ENCODE results near the gene LTB.

Gene LTB

GRCh38 chr6:31580807-31581433, 1.3 kb downstream of the LTB start:
- no peaks in the 10 kb centered on the region for H3K36me3 ChIP-seq (ENCODE audit: control insufficient read depth, insufficient read depth, low read length)
- peak overlapping the region; percentile 70 for H3K4me3 ChIP-seq (ENCODE audit: extremely low read depth, insufficient read depth, low read length, poor library complexity, severe bottlenecking)
- H3K27ac ChIP-seq (ENCODE audit: low read depth, low read length, severe bottlenecking), result no peak overlapping the region
- 1% methylated on average over 50 to 56 of the region's 62 CpGs for WGBS, 2 experiments (ENCODE audit: insufficient coverage in 2 of 2)
- H3K4me1 ChIP-seq (ENCODE audit: control insufficient read depth, insufficient read depth, low read length, poor library complexity, severe bottlenecking), result peaks cover 15% of the 10 kb centered on the region
- H3K9me3 ChIP-seq (ENCODE audit: control insufficient read depth, low read length), result no peaks in the 10 kb centered on the region

GRCh38 chr6:31580438-31580740, 1.8 kb downstream of the LTB start:
- Histone ChIP-seq H3K27ac (ENCODE audit: low read depth, low read length, severe bottlenecking) (no peak overlapping the region), H3K4me1 (ENCODE audit: control insufficient read depth, insufficient read depth, low read length, poor library complexity, severe bottlenecking) (peaks cover 14% of the 10 kb centered on the region), H3K4me3 (ENCODE audit: extremely low read depth, insufficient read depth, low read length, poor library complexity, severe bottlenecking) (peak overlapping the region; percentile 70), H3K36me3 (ENCODE audit: control insufficient read depth, insufficient read depth, low read length) (no peaks in the 10 kb centered on the region), H3K9me3 (ENCODE audit: control insufficient read depth, low read length) (no peaks in the 10 kb centered on the region)
- WGBS, 2 experiments (ENCODE audit: insufficient coverage in 2 of 2), result 76 to 96% methylated on average over 8 to 11 of the region's 11 CpGs

GRCh38 chr6:31579546-31580437, 2.4 kb downstream of the LTB start:
- H3K27ac ChIP-seq (ENCODE audit: low read depth, low read length, severe bottlenecking), result no peak overlapping the region
- no peaks in the 10 kb centered on the region for H3K9me3 ChIP-seq (ENCODE audit: control insufficient read depth, low read length)
- H3K36me3 ChIP-seq (ENCODE audit: control insufficient read depth, insufficient read depth, low read length), result no peaks in the 10 kb centered on the region
- WGBS, 2 experiments (ENCODE audit: insufficient coverage in 2 of 2), result 84 to 100% methylated on average over 4 of the region's 8 CpGs
- H3K4me3 ChIP-seq (ENCODE audit: extremely low read depth, insufficient read depth, low read length, poor library complexity, severe bottlenecking), result no peak overlapping the region
- H3K4me1 ChIP-seq (ENCODE audit: control insufficient read depth, insufficient read depth, low read length, poor library complexity, severe bottlenecking), result peaks cover 14% of the 10 kb centered on the region

- Histone ChIP-seq H3K9me3 (ENCODE audit: control insufficient read depth, low read length) (no peaks in the 10 kb centered on the region), H3K4me3 (ENCODE audit: extremely low read depth, insufficient read depth, low read length, poor library complexity, severe bottlenecking) (no peak overlapping the region), H3K27ac (ENCODE audit: low read depth, low read length, severe bottlenecking) (no peak overlapping the region), H3K4me1 (ENCODE audit: control insufficient read depth, insufficient read depth, low read length, poor library complexity, severe bottlenecking) (peaks cover 14% of the 10 kb centered on the region), H3K36me3 (ENCODE audit: control insufficient read depth, insufficient read depth, low read length) (no peaks in the 10 kb centered on the region)
- 95 to 96% methylated on average over 3 of the region's 3 CpGs for WGBS, 2 experiments (ENCODE audit: insufficient coverage in 2 of 2)
Measured at GRCh38 chr6:31579119-31579505, 3.1 kb downstream of the LTB start.

GRCh38 chr6:31578184-31579118, 3.8 kb downstream of the LTB start:
- H3K27ac ChIP-seq (ENCODE audit: low read depth, low read length, severe bottlenecking), result no peak overlapping the region
- no peaks in the 10 kb centered on the region for H3K36me3 ChIP-seq (ENCODE audit: control insufficient read depth, insufficient read depth, low read length)
- peaks cover 15% of the 10 kb centered on the region for H3K4me1 ChIP-seq (ENCODE audit: control insufficient read depth, insufficient read depth, low read length, poor library complexity, severe bottlenecking)
- no peak overlapping the region for H3K4me3 ChIP-seq (ENCODE audit: extremely low read depth, insufficient read depth, low read length, poor library complexity, severe bottlenecking)
- 88 to 91% methylated on average over 9 to 11 of the region's 12 CpGs for WGBS, 2 experiments (ENCODE audit: insufficient coverage in 2 of 2)
- H3K9me3 ChIP-seq (ENCODE audit: control insufficient read depth, low read length), result no peaks in the 10 kb centered on the region

GRCh38 chr6:31577579-31577966, 4.7 kb downstream of the LTB start:
- H3K9me3 ChIP-seq (ENCODE audit: control insufficient read depth, low read length), result no peaks in the 10 kb centered on the region
- WGBS, 2 experiments (ENCODE audit: insufficient coverage in 2 of 2), result 96 to 100% methylated on average over 2 of the region's 3 CpGs
- no peak overlapping the region for H3K4me3 ChIP-seq (ENCODE audit: extremely low read depth, insufficient read depth, low read length, poor library complexity, severe bottlenecking)
- H3K27ac ChIP-seq (ENCODE audit: low read depth, low read length, severe bottlenecking), result no peak overlapping the region
- H3K36me3 ChIP-seq (ENCODE audit: control insufficient read depth, insufficient read depth, low read length), result no peaks in the 10 kb centered on the region
- peaks cover 16% of the 10 kb centered on the region for H3K4me1 ChIP-seq (ENCODE audit: control insufficient read depth, insufficient read depth, low read length, poor library complexity, severe bottlenecking)

- no peaks in the 10 kb centered on the region for H3K9me3 ChIP-seq (ENCODE audit: control insufficient read depth, low read length)
- H3K4me3 ChIP-seq (ENCODE audit: extremely low read depth, insufficient read depth, low read length, poor library complexity, severe bottlenecking), result no peak overlapping the region
- WGBS, 2 experiments (ENCODE audit: insufficient coverage in 2 of 2), result 95 to 98% methylated on average over 8 to 18 of the region's 19 CpGs
- no peak overlapping the region for H3K27ac ChIP-seq (ENCODE audit: low read depth, low read length, severe bottlenecking)
- H3K36me3 ChIP-seq (ENCODE audit: control insufficient read depth, insufficient read depth, low read length), result no peaks in the 10 kb centered on the region
- peaks cover 15% of the 10 kb centered on the region for H3K4me1 ChIP-seq (ENCODE audit: control insufficient read depth, insufficient read depth, low read length, poor library complexity, severe bottlenecking)
Measured at GRCh38 chr6:31576897-31577578, 5.2 kb downstream of the LTB start.

GRCh38 chr6:31575952-31576685, 6.1 kb downstream of the LTB start:
- Histone ChIP-seq H3K9me3 (ENCODE audit: control insufficient read depth, low read length) (no peaks in the 10 kb centered on the region), H3K27ac (ENCODE audit: low read depth, low read length, severe bottlenecking) (no peak overlapping the region), H3K36me3 (ENCODE audit: control insufficient read depth, insufficient read depth, low read length) (no peaks in the 10 kb centered on the region), H3K4me1 (ENCODE audit: control insufficient read depth, insufficient read depth, low read length, poor library complexity, severe bottlenecking) (peaks cover 11% of the 10 kb centered on the region), H3K4me3 (ENCODE audit: extremely low read depth, insufficient read depth, low read length, poor library complexity, severe bottlenecking) (no peak overlapping the region)
- WGBS, 2 experiments (ENCODE audit: insufficient coverage in 2 of 2), result 84 to 90% methylated on average over 4 to 6 of the region's 8 CpGs

- H3K36me3 ChIP-seq (ENCODE audit: control insufficient read depth, insufficient read depth, low read length), result no peaks in the 10 kb centered on the region
- WGBS, 2 experiments (ENCODE audit: insufficient coverage in 2 of 2), result 95 to 96% methylated on average over 14 to 18 of the region's 19 CpGs
- H3K9me3 ChIP-seq (ENCODE audit: control insufficient read depth, low read length), result no peaks in the 10 kb centered on the region
- peaks cover 11% of the 10 kb centered on the region for H3K4me1 ChIP-seq (ENCODE audit: control insufficient read depth, insufficient read depth, low read length, poor library complexity, severe bottlenecking)
- no peak within 1 kb of the TSS for H3K4me3 ChIP-seq (ENCODE audit: extremely low read depth, insufficient read depth, low read length, poor library complexity, severe bottlenecking)
- H3K27ac ChIP-seq (ENCODE audit: low read depth, low read length, severe bottlenecking), result no peak within 1 kb of the TSS
Measured at GRCh38 chr6:31575335-31575901, 6.8 kb downstream of the LTB start, which contains the start of gene TNF. TSS of gene TNF (plus strand) at chr6:31575565. CDS start at chr6:31575742, 177 bp downstream.

All from mesodermal cell (in vitro differentiated cells).